ENCODE data around the gene SRSF8.

- TF ChIP-seq CTCF (IDR thresholded peaks at IDR 0.05) (no peak), ZFX (IDR thresholded peaks at IDR 0.05; ENCODE audit: borderline replicate concordance) (no peak)
These were observed 30.5 kb downstream of the SRSF8 start for GRCh38 chr11:95097209-95097608.
